ENCODE measurements around the gene KIF14.
A peak's percentile ranks its signal among the peaks of the same experiment; 100 is the strongest.

- TF ChIP-seq CTCF (conservative IDR thresholded peaks at IDR 0.05 in 1 of 2, IDR thresholded peaks at IDR 0.05 in 1 of 2; ENCODE audit: low read depth in 1 of 2, low read length in 2 of 2) (peak; percentile 24 to 41), EZH2 (IDR thresholded peaks at IDR 0.05; ENCODE audit: low read length, missing control alignments) (no peak)
Measured at GRCh38 chr1:200556002-200556401, 64.5 kb downstream of the KIF14 start.
